Chondrocyte (in vitro differentiated cells): Measurements from ENCODE around the gene CELSR2. TPM values are rescaled to one million over a fixed set of nuclear protein-coding genes. Genes with fewer than 3 reads are reported as not detected.
A peak's percentile ranks its signal among the peaks of the same experiment; 100 is the strongest.

Source experiments
- DNase-seq: peaks from one replicate; pipeline ENCODE4 v3.0.0; 2021; ENCODE audit warnings: mixed read lengths, low spot score
- H3K27ac Mint-ChIP-seq: one replicate; pipeline ENCODE4 v1.8.0; 2021; ENCODE audit warnings: mild to moderate bottlenecking, moderate library complexity, mixed read lengths; ENCODE audit not compliant: unreplicated experiment
- H3K27me3 Mint-ChIP-seq: 2 replicates; pipeline ENCODE4 v1.8.0; 2021; ENCODE audit warnings: low read depth, mixed read lengths
- H3K36me3 Mint-ChIP-seq: 2 replicates; pipeline ENCODE4 v1.8.0; 2021; ENCODE audit warnings: low read depth, mixed read lengths
- H3K4me1 Mint-ChIP-seq: 2 replicates; pipeline ENCODE4 v1.8.0; 2021; ENCODE audit warnings: low read depth, mild to moderate bottlenecking, mixed read lengths
- H3K4me3 Mint-ChIP-seq: one replicate; pipeline ENCODE4 v1.8.0; 2021; ENCODE audit warnings: mild to moderate bottlenecking, moderate library complexity, mixed read lengths; ENCODE audit not compliant: unreplicated experiment
- H3K9me3 Mint-ChIP-seq: 2 replicates; pipeline ENCODE4 v1.8.0; 2021; ENCODE audit warnings: low read depth, mixed read lengths
- total RNA-seq: library from RNA; stranded (reverse); gene quantifications from 3 replicates; pipeline ENCODE4 v1.2.1, GENCODE V29; 2021
- TF ChIP-seq, protein P1 (sequence below): fragments of 200-600 bp; sonication (generic); IDR thresholded peaks from 2 replicates; pipeline ENCODE4 v1.5.0; 2021; ENCODE audit warnings: antibody characterized with exemption, mild to moderate bottlenecking, moderate library complexity

CELSR2 gene
- total RNA-seq, 1 donor from 2014 or later = 10.3 TPM

DNA sequence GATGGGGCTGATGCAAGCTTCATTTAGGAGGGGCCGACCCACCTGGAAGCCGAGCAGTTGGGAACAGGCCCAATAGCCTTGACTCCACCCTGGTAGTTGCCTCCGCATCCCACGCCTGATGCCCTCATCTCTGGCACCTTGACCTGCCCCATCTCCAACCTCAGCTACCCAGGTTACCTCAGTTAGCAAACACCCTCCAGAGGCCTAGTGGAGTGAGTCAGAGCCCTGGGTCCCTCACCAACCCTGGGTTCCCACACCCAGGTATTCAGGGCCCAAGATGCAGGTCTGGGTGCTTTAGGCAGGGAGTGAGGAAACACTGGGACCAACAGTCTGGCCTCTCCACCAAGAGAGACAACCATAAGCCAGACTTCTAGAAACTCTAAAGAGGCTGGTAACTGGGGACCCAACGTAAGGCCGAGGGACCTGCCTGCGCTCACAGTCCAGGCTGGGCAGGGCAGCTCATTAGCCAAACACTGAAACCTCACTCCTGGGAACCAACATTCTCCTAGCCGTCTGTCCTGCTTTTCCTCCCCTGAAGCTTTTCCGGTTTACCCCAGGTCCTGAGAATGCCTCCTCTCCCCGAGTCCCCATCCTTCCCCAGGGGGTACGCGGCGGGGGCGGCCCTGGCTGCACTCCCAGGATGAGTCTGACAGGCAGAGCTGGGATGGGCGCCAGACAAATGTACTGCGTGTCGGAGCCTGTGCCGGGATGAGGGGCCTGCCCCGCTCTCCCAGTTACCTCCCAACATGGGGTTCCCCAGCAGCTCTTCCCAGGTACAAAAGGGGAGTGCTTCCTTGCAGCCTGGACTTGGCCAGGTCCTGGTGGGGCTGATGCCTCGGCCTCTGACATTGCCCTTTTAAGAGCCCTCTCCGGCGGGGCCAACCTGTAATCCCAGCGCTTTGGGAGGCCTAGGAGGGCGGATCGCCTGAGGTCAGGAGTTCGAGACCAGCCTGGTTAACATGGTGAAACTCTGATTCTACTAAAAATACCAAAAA is 8.9 kb upstream of the CELSR2 start:
- Mint-ChIP-seq H3K36me3 (peaks cover 27% of the 10 kb centered on the region), H3K9me3 (no peaks in the 10 kb centered on the region), H3K4me1 (peaks cover 39% of the 10 kb centered on the region), H3K4me3 (no peak overlapping the region), H3K27ac (peak overlapping the region; percentile 54), H3K27me3 (no peaks in the 10 kb centered on the region)
- no peak for DNase-seq
- TF ChIP-seq, protein P1, sequence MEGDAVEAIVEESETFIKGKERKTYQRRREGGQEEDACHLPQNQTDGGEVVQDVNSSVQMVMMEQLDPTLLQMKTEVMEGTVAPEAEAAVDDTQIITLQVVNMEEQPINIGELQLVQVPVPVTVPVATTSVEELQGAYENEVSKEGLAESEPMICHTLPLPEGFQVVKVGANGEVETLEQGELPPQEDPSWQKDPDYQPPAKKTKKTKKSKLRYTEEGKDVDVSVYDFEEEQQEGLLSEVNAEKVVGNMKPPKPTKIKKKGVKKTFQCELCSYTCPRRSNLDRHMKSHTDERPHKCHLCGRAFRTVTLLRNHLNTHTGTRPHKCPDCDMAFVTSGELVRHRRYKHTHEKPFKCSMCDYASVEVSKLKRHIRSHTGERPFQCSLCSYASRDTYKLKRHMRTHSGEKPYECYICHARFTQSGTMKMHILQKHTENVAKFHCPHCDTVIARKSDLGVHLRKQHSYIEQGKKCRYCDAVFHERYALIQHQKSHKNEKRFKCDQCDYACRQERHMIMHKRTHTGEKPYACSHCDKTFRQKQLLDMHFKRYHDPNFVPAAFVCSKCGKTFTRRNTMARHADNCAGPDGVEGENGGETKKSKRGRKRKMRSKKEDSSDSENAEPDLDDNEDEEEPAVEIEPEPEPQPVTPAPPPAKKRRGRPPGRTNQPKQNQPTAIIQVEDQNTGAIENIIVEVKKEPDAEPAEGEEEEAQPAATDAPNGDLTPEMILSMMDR = no peak

DNA sequence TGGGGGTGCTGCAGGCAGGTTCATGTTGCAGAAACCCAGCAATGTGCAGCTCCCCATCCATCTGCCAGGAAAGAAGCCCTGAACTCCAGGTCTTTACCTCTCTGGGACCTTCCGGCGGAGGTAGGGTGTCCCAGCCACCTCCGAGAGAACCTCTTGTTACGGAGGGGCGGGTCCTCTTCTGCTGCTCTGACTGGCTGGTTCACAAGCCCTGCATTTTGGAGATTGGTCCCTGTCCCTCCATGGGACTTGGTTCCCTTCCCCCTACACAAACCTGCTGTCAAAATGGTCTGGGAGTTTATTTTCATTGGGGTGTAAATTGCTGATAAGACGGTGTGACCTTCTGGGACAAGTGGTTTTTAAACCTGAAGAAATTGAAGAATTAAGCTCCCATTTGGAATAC is 8.0 kb upstream of the CELSR2 start:
- Mint-ChIP-seq H3K4me1 (peaks cover 39% of the 10 kb centered on the region), H3K27me3 (no peaks in the 10 kb centered on the region), H3K27ac (peak overlapping the region; percentile 72), H3K36me3 (peaks cover 21% of the 10 kb centered on the region), H3K9me3 (no peaks in the 10 kb centered on the region), H3K4me3 (no peak overlapping the region)
- TF ChIP-seq, protein P1 = no peak
- no peak for DNase-seq

- TF ChIP-seq, protein P1 = no peak
- Mint-ChIP-seq H3K36me3 (peaks cover 18% of the 10 kb centered on the region), H3K4me3 (no peak overlapping the region), H3K4me1 (peaks cover 43% of the 10 kb centered on the region), H3K27ac (peak overlapping the region; percentile 72), H3K27me3 (no peaks in the 10 kb centered on the region), H3K9me3 (no peaks in the 10 kb centered on the region)
- DNase-seq = no peak
These were observed 7.4 kb upstream of the CELSR2 start for GRCh38 chr1:109241841-109242345.

DNA sequence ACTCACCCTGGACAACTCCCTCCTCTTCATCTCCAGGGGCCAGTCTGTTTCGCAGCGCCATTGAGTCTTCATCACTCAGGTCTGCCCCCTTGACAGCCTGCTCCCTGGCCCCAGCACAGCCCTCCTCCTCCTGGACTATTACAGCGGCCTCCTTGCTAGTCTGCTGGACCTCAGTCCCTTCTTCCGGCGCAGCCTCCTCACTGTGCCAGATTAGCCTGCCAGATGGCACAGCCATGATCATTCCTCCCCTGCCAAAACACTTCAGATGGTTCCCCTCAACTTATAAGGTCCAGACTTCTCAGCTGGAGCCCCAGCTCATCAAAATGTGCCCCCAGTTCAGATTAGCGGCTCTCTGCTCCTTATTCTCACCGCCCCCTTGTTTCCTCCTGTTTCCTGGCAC is 7.0 kb upstream of the CELSR2 start:
- DNase-seq = no peak
- H3K4me1 Mint-ChIP-seq = peaks cover 43% of the 10 kb centered on the region
- peaks cover 14% of the 10 kb centered on the region for H3K36me3 Mint-ChIP-seq
- TF ChIP-seq, protein P1 = no peak
- H3K27me3 Mint-ChIP-seq = no peaks in the 10 kb centered on the region
- H3K4me3 Mint-ChIP-seq = no peak overlapping the region
- no peaks in the 10 kb centered on the region for H3K9me3 Mint-ChIP-seq
- peak overlapping the region; percentile 62 for H3K27ac Mint-ChIP-seq

GRCh38 chr1:109243221-109243620 is 6.1 kb upstream of the CELSR2 start:
- DNase-seq = no peak
- H3K27me3 Mint-ChIP-seq = no peaks in the 10 kb centered on the region
- H3K4me3 Mint-ChIP-seq = no peak overlapping the region
- peaks cover 43% of the 10 kb centered on the region for H3K4me1 Mint-ChIP-seq
- TF ChIP-seq, protein P1 = peak; percentile 9
- peak overlapping the region; percentile 1 for H3K27ac Mint-ChIP-seq
- peaks cover 8% of the 10 kb centered on the region for H3K36me3 Mint-ChIP-seq
- H3K9me3 Mint-ChIP-seq = no peaks in the 10 kb centered on the region
